Common myeloid progenitor, CD34-positive (primary cell): ENCODE data around the gene ZNF697.
"Not testable (repeated sequence)": the region's sequence is repeated elsewhere in the genome, so short reads cannot be mapped to it uniquely, and the experiment has no call there.

Experiments
- CTCF ChIA-PET: fragments of 350-600 bp; sonication (Branson Sonifier 250); formaldehyde crosslinking; loops from one replicate; lab custom pipeline; 2021; ENCODE audit warnings: antibody characterized with exemption; lab: Charles Lee
- POLR2A ChIA-PET: fragments of 350-600 bp; sonication (Branson Sonifier 250); formaldehyde crosslinking; loops from one replicate; lab custom pipeline; 2021; ENCODE audit warnings: antibody characterized with exemption; lab: Charles Lee
- DNase-seq, 3 donors: peaks; one replicate each; pipeline versions ENCODE4 v3.0.0 to v3.0.0-alpha.2; 2013
- H3K27ac ChIP-seq, 2 experiments: 1 replicate in 1 of 2; 2 replicates in 1 of 2; pipeline ENCODE4 v1.7.0; 2013; ENCODE audit warnings: inconsistent platforms in 2 of 2, low read length in 2 of 2, mild to moderate bottlenecking in 2 of 2, low read depth in 1 of 2, moderate library complexity in 1 of 2; ENCODE audit not compliant: severe bottlenecking in 2 of 2, insufficient read depth in 1 of 2, poor library complexity in 1 of 2
- H3K27me3 ChIP-seq, 5 experiments: replicated peaks in 2 of 5; 1 replicate in 3 of 5; 2 replicates in 2 of 5; pipeline versions ENCODE4 v1.6.1 to v1.7.0; 2013; ENCODE audit warnings: low read length in 4 of 5, mild to moderate bottlenecking in 2 of 5, moderate library complexity in 2 of 5, inconsistent platforms in 1 of 5; ENCODE audit not compliant: insufficient read depth in 5 of 5, control insufficient read depth in 4 of 5
- H3K36me3 ChIP-seq, 4 experiments: 1 replicate in 2 of 4; 2 replicates in 2 of 4; pipeline versions ENCODE4 v1.6.1 to v1.7.0; 2013; ENCODE audit warnings: low read length in 3 of 4, control low read depth in 1 of 4, mild to moderate bottlenecking in 1 of 4; ENCODE audit not compliant: control insufficient read depth in 4 of 4, insufficient read depth in 4 of 4
- H3K4me1 ChIP-seq, 4 experiments: 1 replicate in 3 of 4; 2 replicates in 1 of 4; pipeline versions ENCODE4 v1.6.1 to v1.7.1; 2013; ENCODE audit warnings: low read length in 3 of 4, mild to moderate bottlenecking in 3 of 4, control low read depth in 1 of 4, inconsistent platforms in 1 of 4, moderate library complexity in 1 of 4; ENCODE audit not compliant: control insufficient read depth in 4 of 4, insufficient read depth in 4 of 4; ENCODE audit errors: control extremely low read depth in 1 of 4
- H3K4me3 ChIP-seq, 7 experiments: 1 replicate in 4 of 7; 2 replicates in 3 of 7; pipeline versions ENCODE4 v1.5.1 to v1.7.0; 2013; ENCODE audit warnings: mild to moderate bottlenecking in 7 of 7, low read length in 6 of 7, moderate library complexity in 6 of 7, inconsistent platforms in 2 of 7, low read depth in 2 of 7, control low read depth in 1 of 7; ENCODE audit not compliant: insufficient read depth in 4 of 7, control insufficient read depth in 1 of 7; ENCODE audit errors: extremely low read depth in 1 of 7
- H3K9me3 ChIP-seq, 5 experiments: 1 replicate in 4 of 5; 2 replicates in 1 of 5; pipeline versions ENCODE4 v1.6.1 to v1.7.1; 2013; ENCODE audit warnings: low read length in 4 of 5, mild to moderate bottlenecking in 2 of 5, inconsistent platforms in 1 of 5, low read depth in 1 of 5, moderate library complexity in 1 of 5; ENCODE audit not compliant: control insufficient read depth in 4 of 5, insufficient read depth in 2 of 5; ENCODE audit errors: control extremely low read depth in 1 of 5
- WGBS: methylation state at CpG from one replicate; pipeline ENCODE4 v1.1.5; 2013; ENCODE audit not compliant: insufficient coverage; 5-methylcytosine and 5-hydroxymethylcytosine counted together

The ZNF697 gene

GRCh38 chr1:119569930-119570622, 78.0 kb downstream of the ZNF697 start:
- CTCF ChIA-PET = interaction anchor here (1.4 kb wide), 1 partner anchor 20 kb away, joined by 4 read pairs; no protein-coding TSS in a partner anchor
- H3K27ac ChIP-seq, H3K27me3 ChIP-seq, H3K36me3 ChIP-seq, H3K9me3 ChIP-seq, POLR2A ChIA-PET, H3K4me3 ChIP-seq: not testable (repeated sequence)
- peak; percentile 39 to 77 (median 71) for DNase-seq
- no CpG with 5 or more reads among the region's 8 CpGs for WGBS
- peaks cover 6 to 35% (median 15%) of the 10 kb centered on the region in 4 experiments for H3K4me1 ChIP-seq
